GM18507 (cell line): Measurements from ENCODE around the gene ARHGAP15.
A peak's percentile ranks its signal among the peaks of the same experiment; 100 is the strongest.
"Not testable (repeated sequence)": the region's sequence is repeated elsewhere in the genome, so short reads cannot be mapped to it uniquely, and the experiment has no call there.

Experiments
- DNase-seq: peaks from one replicate; pipeline ENCODE4 v3.0.0; 2011; ENCODE audit warnings: low read depth; ENCODE audit not compliant: insufficient read length; ENCODE audit errors: extremely low spot score
- FAIRE-seq: peaks from 2 replicates; lab custom pipeline; 2011; peaks lifted over from hg19 to GRCh38; lab: Jason Lieb, UNC

Gene ARHGAP15

DNA sequence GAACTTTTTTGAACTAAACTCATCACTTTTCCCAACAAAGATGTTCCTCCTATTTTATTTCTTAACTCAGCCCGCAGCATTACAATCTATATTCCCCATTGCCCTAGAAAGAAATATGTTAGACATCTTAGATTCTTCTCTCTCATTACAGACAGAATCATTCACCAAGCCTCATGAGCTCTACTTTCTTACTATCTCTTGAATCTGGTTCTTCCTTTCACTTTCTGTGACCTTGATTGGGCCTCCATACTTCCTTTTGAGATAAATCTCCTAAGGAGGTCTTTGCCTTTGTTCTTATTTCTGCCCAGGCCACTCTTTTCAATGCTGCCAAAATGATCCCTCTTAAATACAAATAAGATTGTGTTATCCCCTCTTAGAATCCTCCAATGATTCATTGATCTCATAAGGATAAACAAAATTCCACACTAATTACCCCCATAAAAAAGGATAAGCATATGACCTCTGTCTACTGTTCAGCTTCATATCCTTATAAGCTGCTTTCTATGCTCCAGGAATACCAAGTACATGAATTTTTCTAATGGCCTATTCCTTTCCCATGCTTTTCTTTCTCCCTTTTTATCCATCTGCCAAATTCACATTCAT lies 400.0 kb downstream of the ARHGAP15 start:
- FAIRE-seq: peak; percentile 54
- DNase-seq: no peak

DNA sequence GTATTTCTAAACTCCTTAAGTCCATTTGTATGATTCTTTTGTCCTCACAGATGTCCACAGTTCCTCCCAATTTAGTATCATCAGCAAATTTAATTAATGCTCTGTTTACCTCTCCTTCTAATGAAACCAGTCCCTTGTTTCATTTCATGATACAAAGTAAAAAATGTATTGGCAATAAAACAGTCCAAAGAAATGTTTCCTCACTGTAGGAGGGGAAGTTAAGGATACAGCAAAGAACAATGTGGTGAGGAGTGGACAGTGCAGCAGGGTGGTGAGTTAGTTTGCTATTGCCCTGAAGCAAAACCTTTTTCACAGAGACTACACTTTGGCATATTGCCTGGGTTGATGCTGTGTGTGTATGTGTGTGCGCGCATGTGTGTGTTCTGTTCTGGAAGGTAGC lies 401.5 kb downstream of the ARHGAP15 start:
- DNase-seq (no peak), FAIRE-seq (no peak)

- no peak for FAIRE-seq
Observed at GRCh38 chr2:143532061-143532460, 402.8 kb downstream of the ARHGAP15 start.

GRCh38 chr2:143533846-143534245 lies 404.6 kb downstream of the ARHGAP15 start:
- FAIRE-seq (no peak), DNase-seq (no peak)

More at GRCh38 chr2:143532061-143532460, 402.8 kb downstream of the ARHGAP15 start:
- DNase-seq: no peak

DNA sequence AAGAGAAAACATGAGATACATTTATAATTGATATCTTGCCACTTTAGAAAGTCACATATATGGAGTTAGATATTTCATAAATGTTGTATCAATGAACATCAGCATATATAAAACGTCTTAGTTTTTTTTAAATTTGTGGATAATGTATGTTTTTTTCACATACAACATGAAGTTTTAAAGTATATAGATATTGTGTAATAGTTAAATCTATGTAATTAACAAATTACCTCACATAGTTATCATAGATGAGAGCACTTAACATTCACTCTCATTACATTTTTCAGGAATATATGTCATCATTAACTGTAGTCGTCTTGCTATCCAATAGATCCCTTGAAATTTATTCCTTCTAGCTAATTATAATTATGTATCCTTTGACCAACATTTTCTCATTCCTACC lies 406.6 kb downstream of the ARHGAP15 start:
- FAIRE-seq (no peak), DNase-seq (no peak)

GRCh38 chr2:143541899-143542298 lies 412.7 kb downstream of the ARHGAP15 start:
- DNase-seq, FAIRE-seq: not testable (repeated sequence)

DNA sequence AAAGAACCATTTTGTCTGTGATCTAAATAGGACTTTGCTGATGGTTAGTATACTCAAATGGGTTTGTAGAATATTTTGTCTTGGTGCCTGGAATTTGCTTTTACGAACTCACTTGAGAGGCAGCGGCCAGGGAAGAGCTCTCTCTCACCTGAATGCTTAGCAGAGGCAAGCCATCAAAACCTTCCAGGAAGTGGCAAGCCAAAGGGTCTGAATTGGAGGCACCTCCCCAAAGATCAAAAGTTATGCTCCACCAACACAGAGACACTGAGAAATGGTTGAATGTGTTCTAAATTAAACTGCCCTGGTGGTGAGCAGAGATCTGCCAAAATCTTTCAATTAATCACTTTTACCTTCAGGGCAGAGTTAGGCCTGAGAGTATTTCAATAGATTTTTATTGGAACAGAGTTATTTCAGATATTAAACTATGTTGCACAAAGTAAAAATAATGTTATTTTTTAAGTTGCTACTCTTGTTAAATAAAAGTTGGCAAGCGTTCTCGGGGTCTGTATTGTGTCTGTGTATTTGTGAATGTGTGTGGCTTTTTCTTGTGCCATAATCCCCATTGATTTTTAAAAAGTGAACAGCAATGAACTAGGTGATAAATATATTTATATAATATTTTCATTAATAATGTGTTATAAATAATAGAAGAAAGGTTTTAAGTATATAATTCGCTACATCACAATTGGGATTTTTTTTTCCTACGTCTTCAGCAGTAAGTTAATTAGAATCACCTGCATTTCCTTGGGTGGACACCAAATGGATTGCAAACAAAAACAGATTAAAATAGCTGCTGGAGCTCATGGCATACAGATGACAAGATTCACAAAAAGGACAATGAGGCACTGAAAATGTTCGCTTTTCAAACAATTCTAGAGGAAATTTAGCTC lies 416.1 kb downstream of the ARHGAP15 start:
- FAIRE-seq (no peak), DNase-seq (no peak)

DNA sequence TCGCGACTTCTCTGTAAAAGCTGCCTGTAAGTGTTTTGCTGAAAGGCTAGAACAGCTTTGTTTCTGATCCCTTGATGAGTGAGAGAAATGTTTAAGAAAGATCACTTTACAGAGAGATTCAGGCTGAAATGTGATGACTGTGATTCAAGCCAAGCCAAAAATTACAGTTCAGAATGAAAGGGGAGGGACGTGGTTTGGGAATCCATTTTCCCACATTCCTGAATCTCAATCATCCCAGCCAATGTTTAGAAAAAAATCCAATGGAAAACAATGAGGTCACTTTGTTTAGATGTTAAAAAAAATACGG lies 416.7 kb downstream of the ARHGAP15 start:
- DNase-seq (no peak), FAIRE-seq (no peak)

- DNase-seq (no peak), FAIRE-seq (no peak)
Observed at GRCh38 chr2:143548032-143548431, 418.8 kb downstream of the ARHGAP15 start.

- DNase-seq: no peak
- peak; percentile 44 for FAIRE-seq
Observed at GRCh38 chr2:143550500-143550899, 421.3 kb downstream of the ARHGAP15 start.

GRCh38 chr2:143551971-143552650 lies 422.9 kb downstream of the ARHGAP15 start:
- DNase-seq: no peak
- no peak for FAIRE-seq

DNA sequence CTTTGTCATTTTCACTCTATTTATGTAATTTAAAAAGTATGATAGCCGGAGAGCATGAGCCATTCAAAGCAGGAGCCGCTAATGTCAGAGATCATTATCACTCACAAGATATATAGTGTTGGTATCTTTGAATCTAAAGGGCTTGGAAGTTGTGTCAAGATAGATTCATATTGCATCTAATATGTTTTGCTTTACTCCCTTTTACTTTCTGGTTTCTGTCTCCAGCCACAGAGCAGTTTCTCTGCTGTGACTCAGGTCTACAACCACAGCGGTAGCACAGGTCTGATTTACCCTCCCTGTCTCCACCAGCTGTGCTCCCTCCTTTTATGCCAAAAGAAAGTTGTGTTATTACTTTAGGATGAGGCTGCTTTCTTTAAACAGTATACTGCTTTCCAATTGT lies 424.0 kb downstream of the ARHGAP15 start:
- DNase-seq (no peak), FAIRE-seq (no peak)

DNA sequence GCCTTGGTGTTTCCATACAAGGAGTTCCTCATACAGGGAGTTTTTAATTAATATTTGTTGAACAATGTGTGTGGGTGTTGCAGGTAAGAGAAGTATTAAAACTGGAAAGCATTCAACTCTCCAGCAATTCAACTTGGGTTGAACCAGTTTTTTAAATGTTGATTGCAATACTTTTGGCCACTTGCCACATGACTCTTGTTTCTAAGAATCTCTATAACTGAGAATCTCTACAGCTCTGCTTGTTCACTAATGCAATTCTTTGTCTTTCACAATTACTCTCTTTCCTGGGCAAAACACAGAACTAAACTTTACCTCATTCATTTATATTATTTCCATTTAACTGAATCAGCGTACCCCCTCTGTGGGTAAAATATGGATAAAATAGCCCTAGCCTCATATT lies 429.4 kb downstream of the ARHGAP15 start:
- no peak for DNase-seq
- no peak for FAIRE-seq

GRCh38 chr2:143559147-143559546 lies 429.9 kb downstream of the ARHGAP15 start:
- DNase-seq (no peak), FAIRE-seq (no peak)

GRCh38 chr2:143560724-143561123 lies 431.5 kb downstream of the ARHGAP15 start:
- no peak for DNase-seq
- no peak for FAIRE-seq

DNA sequence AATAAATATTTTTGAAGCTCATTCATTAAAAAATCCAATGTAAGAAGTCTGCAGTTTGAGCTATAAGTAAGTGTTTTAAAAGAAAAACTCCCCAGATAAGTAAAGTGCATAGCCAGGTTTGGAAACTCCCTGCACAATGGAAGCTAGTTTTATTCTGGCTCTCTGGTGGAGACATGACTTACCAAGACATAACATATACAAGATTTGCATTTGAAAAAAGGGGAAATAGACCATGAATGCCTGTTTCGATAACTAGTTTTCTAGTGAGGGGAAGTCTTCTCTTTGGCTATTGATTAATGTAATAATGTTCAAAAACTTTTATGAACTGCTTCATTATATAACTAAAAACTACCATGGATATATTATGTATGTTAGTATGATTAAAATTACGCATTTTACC lies 435.2 kb downstream of the ARHGAP15 start:
- DNase-seq (peak; percentile 4), FAIRE-seq (peak; percentile 71)

- FAIRE-seq (no peak), DNase-seq (no peak)
Observed at GRCh38 chr2:143571747-143572146, 442.5 kb downstream of the ARHGAP15 start.

- no peak for FAIRE-seq
Observed at GRCh38 chr2:143572421-143572820, 443.2 kb downstream of the ARHGAP15 start.

GRCh38 chr2:143574069-143574468 lies 444.9 kb downstream of the ARHGAP15 start:
- FAIRE-seq: peak; percentile 45
- DNase-seq: no peak

More at GRCh38 chr2:143572421-143572820, 443.2 kb downstream of the ARHGAP15 start:
- DNase-seq: no peak

DNA sequence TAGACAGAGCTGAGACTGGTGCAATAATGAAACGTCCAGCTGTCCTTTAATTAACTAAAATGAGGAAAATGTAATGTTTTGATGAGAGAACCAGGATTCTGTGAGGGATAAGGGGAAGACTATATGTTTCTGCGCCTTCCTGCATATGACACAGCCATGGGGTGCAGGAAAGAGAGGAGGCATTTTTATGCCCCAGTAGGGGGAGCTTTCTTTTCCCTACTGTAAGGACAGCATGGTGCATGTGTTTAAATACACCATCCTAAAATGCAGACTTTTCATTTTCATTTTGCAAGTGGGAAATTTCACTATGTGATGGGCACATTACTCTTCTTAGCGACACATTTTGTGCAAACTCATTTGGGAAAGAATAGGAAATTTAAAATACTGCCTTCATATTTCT lies 446.1 kb downstream of the ARHGAP15 start:
- DNase-seq: no peak
- FAIRE-seq: no peak

DNA sequence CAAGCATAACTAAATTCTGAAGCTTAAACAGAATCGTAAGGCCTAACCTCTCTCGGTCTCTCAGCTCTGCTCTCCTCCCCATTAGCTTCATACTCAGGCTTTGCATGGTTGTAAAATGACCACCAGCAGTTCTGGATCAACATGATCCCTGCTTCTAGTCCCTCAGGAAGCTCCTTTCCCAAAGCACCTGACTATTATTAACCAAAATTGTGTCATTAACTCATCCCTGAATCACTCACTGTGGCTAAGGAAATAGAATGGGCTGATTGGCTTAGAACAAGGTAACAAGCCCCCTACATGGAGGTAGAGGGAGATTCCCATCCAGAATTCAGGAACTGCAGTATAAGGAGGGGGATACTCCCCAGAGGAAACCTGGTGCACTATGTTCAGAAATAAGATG lies 448.3 kb downstream of the ARHGAP15 start:
- FAIRE-seq (no peak), DNase-seq (no peak)
